ENCODE results near the gene SORCS2.
"Not testable (repeated sequence)": the region's sequence is repeated elsewhere in the genome, so short reads cannot be mapped to it uniquely, and the experiment has no call there.

Gene SORCS2

DNA sequence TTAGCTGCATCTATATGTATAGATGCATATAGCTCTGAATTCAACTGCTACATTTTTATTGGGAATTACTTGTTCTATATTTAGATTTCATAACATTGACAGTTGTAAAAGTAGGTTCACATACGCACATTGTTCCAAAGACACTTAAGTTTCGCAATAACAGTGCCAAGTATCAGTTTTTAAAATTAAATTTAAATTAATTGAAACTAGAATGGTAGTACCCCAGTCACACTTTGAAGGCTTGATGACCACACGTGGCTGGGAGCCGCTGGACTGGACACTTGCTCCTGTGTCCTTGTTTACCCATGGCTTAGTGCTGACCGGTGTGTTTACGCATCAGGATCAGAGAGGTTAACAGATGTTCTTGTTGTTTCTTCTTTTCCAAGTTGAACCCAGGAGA is 383.1 kb downstream of the SORCS2 start:
- no peak for DNase-seq

- not testable (repeated sequence) for DNase-seq
Measured at GRCh38 chr4:7577361-7578039, 385.2 kb downstream of the SORCS2 start.

GRCh38 chr4:7581477-7581876 is 389.1 kb downstream of the SORCS2 start:
- DNase-seq, result no peak

DNA sequence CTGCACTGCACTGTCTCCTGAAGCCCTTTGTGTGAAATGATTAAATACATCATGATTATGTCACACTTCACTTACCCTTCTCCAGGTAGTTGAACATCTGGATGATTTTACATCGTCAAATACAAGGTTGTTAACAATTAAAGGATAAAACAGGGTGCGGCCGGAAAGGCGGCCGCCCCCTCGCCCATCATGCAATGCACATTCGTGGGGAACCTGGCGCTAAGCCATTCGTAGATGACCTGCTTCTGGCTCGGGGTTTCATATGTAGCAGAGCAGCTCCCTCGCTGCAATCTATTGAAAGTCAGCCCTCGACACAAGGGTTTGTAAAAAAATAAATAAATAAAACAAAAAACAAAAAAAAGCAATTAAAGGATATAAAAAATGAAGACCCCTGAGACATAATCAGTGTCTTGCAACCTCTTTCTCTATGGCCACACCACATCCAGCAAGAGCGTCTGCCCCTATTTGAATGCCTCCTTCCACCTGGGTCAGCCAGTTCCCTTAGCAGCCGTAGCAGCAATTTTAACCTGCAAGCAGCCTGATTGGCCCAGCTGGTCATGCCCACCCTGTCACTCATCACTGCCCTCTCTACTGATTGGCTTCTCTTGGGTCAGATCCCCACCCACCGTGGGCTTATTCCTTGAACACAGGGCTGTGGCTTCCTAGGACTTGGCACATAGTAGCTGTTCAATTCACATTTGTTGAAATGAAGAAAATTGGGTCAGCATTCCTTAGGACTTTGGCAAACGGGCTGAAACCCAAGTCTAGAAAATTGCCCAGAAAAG is 390.2 kb downstream of the SORCS2 start:
- DNase-seq, result no peak

DNA sequence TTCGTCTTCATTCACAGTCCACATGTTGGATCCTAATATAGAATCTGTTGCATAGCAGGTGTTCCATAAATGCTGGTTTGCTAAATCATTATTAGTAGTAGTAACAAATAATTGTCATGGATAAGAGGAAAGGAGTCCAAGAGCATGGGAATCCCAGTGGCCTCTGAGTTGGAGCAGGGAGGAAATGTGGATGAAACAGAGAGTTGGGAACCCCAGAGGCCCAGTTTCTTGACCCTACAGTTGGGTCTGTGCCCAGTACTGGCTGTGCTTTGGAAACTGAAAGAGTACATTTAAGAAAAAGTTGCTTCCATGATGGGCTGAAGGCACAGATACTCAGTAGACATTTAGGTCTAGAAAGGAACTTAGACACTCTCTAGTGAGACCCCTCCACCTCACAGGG is 391.8 kb downstream of the SORCS2 start:
- DNase-seq, result no peak

DNA sequence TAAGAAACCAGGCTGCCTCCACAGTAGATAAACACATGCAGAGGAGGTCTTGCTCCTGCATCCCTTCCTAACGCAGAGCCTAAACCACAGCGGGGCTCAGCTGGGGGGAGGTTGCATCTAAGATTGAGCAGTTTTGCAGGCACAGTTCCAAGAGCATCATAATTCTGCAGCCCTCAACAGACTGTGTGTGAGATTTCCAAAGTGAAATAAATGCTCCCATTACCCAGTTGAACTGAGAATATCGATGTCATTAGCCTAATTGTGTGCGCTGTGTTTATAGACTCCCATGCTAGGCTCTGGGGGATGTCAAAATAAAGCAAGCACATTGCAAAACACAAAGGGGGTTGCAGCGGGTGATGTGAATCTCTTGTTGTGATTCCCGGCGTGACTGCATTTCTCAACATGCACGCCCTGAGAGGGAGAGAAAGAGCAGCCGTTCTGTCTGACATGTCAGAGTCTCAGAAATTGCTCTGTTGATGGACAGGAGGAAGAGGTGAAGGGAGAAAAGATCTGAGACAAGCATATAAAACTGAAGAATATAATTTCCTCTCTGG is 392.3 kb downstream of the SORCS2 start:
- no peak for DNase-seq

- no peak for DNase-seq
Measured at GRCh38 chr4:7585768-7586167, 393.4 kb downstream of the SORCS2 start.

DNA sequence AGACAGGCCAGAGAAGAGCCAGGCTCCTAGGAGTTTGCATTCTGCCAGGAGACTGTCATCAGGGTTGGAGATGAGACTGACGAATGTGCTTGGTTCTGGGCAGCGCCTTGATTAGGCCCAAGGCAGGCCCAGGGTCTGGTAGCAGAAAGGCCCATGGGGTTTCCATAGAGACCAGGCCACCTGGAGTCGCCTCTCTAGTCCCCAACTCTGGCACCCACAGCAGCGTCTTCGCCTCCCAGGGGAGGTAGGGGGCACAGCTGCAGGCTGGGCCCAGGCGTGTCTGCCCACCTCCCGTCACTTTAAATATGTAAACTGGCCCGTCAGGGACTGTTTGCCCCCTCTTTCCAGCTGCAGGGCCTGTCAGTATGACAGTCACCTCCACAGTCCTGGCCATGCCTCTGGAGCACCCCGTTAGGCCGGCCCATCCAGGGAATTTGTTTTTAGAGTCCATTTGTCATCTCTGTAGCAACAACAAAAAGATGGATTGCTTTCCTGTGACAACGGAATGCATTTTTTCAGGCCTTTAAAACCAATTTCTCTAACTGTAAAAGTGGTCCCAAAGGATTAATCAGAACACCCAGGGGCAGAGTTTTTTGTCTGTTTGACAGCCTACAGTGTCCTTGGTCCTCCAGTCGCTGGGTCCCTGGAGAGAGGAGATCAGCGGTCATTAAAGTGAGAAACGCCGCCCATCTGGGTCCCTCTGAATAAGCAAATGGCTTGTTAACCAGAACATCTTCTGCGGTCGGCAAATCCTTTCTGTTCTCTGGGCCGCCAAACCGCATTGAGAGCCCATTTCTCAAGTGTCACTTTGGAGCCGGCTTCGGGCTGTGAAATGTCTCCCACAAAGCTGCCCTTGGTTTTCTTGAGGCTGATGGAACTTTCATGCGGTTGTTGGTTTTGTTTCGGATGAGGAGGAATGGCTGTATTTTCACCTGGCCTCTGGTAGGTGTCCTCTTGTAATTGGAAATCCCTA is 395.4 kb downstream of the SORCS2 start:
- no peak for DNase-seq

GRCh38 chr4:7590189-7590588 is 397.9 kb downstream of the SORCS2 start:
- no peak for DNase-seq

GRCh38 chr4:7590899-7591298 is 398.6 kb downstream of the SORCS2 start:
- DNase-seq, result no peak

- no peak for DNase-seq
Measured at GRCh38 chr4:7591409-7592053, 399.2 kb downstream of the SORCS2 start.

DNA sequence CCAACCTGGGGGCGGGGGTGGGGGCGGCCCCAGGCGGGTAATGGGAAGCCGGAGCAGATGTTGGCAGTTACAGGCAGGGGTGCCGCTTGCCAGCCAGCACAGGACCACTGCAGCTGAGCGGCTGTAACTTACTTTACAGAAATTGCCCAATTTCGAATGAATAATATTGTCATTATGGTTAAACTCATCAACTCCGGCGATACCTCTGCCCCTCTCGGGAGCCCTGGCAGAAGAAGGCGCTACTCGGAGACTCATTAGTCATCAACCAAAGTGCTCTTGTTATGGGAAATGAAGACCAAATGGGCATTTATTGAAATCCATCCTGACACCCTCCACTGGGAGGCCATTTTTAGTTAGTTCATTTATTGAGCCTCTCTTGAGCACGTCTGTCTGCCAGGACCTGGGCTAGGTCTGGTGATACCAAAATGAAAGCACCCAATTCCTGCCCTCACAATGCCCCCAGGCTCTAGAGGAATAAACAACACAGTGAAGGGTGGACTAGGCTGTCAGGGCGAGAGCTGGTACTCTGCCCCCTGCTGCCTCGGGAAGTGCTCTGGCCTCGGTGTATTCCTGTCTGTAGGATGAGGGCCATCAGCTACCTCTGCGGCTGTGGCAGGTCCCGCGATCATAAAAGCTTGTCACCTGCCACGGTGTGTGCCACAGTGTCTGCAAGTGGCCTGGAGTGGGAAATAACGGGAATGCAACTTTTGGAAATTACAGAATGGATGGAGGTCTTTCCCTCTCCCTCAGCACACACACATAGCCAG is 401.5 kb downstream of the SORCS2 start:
- DNase-seq, result no peak

GRCh38 chr4:7595934-7596461 is 403.7 kb downstream of the SORCS2 start:
- no peak for DNase-seq

- no peak for DNase-seq
Measured at GRCh38 chr4:7596918-7597606, 404.7 kb downstream of the SORCS2 start.

- no peak for DNase-seq
Measured at GRCh38 chr4:7598939-7599790, 406.8 kb downstream of the SORCS2 start.

DNA sequence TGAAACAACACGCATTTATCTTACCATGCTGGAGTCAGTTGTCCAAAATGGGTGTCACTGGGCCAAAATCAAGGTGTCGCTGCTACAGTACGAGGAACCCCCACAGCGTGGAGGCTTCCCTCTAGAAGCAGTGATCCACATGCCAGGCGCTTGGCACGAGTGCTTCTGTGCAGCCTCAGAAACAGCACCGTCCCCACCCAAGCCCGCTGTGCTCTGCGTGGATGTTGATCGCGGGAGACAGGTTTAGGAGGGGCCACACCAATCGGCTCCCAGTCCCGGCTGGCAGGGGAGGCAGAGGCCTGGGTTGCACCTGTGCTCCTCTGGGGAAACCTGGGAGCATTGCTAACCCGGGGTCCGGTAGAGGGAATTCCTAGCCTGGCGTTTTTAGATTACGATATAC is 407.9 kb downstream of the SORCS2 start:
- no peak for DNase-seq

DNA sequence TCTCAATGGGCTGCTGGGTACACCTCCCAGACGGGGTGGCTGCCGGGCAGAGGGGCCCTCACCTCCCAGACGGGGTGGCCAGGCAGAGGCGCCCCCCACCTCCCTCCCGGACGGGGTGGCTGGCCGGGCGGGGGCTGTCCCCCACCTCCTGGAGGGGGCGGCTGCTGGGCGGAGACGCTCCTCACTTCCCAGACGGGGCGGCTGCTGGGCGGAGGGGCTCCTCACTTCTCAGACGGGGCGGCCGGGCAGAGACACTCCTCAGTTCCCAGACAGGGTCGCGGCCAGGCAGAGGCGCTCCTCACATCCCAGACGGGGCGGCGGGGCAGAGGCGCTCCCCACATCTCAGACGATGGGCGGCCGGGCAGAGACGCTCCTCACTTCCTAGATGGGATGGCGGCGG is 409.8 kb downstream of the SORCS2 start:
- DNase-seq, result not testable (repeated sequence)

GRCh38 chr4:7607156-7607910 is 415.0 kb downstream of the SORCS2 start:
- no peak for DNase-seq

GRCh38 chr4:7608046-7608445 is 415.7 kb downstream of the SORCS2 start:
- DNase-seq, result no peak

All from CD4-positive, alpha-beta T cell treated with Interferon gamma for 1 hour (primary cell).